Psoas muscle (tissue), 8 donors: ENCODE results near the gene RABGAP1L. TPM values are rescaled to one million over a fixed set of nuclear protein-coding genes. Genes with fewer than 3 reads are reported as not detected.
"Not testable (repeated sequence)": the region's sequence is repeated elsewhere in the genome, so short reads cannot be mapped to it uniquely, and the experiment has no call there.

Source experiments
- ATAC-seq, 4 donors: fragments of 200-7000 bp; cut with Tn5 transposase; one replicate each; pipeline ENCODE4 v1.9.1; 2020; ENCODE audit warnings: moderate library complexity in 3 of 4, mild to moderate bottlenecking in 2 of 4
- DNase-seq, 2 donors: peaks; one replicate each; pipeline ENCODE4 v3.0.0-alpha.2; 2020
- H3K27ac ChIP-seq: fragments of 200-600 bp; one replicate; pipeline ENCODE4 v1.8.0; 2022
- H3K27me3 ChIP-seq, 3 donors: fragments of 200-600 bp in 1 of 3; one replicate each; pipeline versions ENCODE4 v1.6.1 to v1.8.0; 2013 to 2022; ENCODE audit warnings: low read length in 2 of 3, mild to moderate bottlenecking in 2 of 3, moderate library complexity in 1 of 3; ENCODE audit not compliant: insufficient read depth in 3 of 3
- H3K36me3 ChIP-seq, 2 donors: fragments of 200-600 bp in 1 of 2; one replicate each; pipeline versions ENCODE4 v1.6.1 to v1.8.0; 2013 to 2022; ENCODE audit warnings: low read depth in 1 of 2, mild to moderate bottlenecking in 1 of 2, moderate library complexity in 1 of 2; ENCODE audit not compliant: insufficient read depth in 1 of 2
- H3K4me1 ChIP-seq: fragments of 200-600 bp; one replicate; pipeline ENCODE4 v1.8.0; 2022
- H3K4me3 ChIP-seq: fragments of 200-600 bp; one replicate; pipeline ENCODE4 v1.8.0; 2022; ENCODE audit warnings: mild to moderate bottlenecking
- H3K9me3 ChIP-seq: fragments of 200-600 bp; one replicate; pipeline ENCODE4 v1.8.0; 2022
- WGBS, 3 donors: extraction: QIAGEN DNeasy Blood & Tissue Kit; methylation state at CpG; one replicate each; pipeline versions ENCODE4 v1.1.6 to v1.1.7; 2013; 5-methylcytosine and 5-hydroxymethylcytosine counted together
- intact Hi-C, 2 donors: fragments of 100-400 bp; cut with DNase I; formaldehyde crosslinking; loops; one replicate each; pipeline versions ENCODE4 v1.11.0 to v1.14.2; 2022
- polyA plus RNA-seq, 3 donors: library from polyadenylated mRNA; stranded (reverse); fragments of 200-250 nt; gene quantifications; one replicate each; pipeline ENCODE4 v1.2.3, GENCODE V29; 2013
- total RNA-seq, 4 donors: library from RNA; stranded (reverse); fragmentation: NEBNext Ultra II Directional in 2 of 4; extraction: Animal tissue kit (Norgen Biotek cat#: 25700) in 2 of 4; gene quantifications; one replicate each; pipeline versions ENCODE4 v1.2.1 to v1.2.4, GENCODE V29; 2021 to 2023
- TF ChIP-seq, protein P1 (sequence below): fragments of 200-600 bp; IDR thresholded peaks from one replicate; pipeline ENCODE4 v1.8.0; 2022; ENCODE audit warnings: antibody characterized with exemption
- donor health status: healthy with polysubstance abuse.
- donor health status: DM: no; HTN: no; CAD: no; lungs with moderate emphysema.
- donor health status: Bipolar disorder and iron deficiency.
- donor health status: healthy.
- donor health status: DM: yes; HTN: yes; CAD: no.
- donor health status: DM: no; HTN: no; CAD: no.
- donor health status: DM: no; HTN: no; CAD: no.
- donor health status: DM: yes; HTN: yes; CAD: no.

The RABGAP1L gene
- total and polyA plus RNA-seq, 7 donors: 2.9 to 14.4 (median 8.7) TPM

DNA sequence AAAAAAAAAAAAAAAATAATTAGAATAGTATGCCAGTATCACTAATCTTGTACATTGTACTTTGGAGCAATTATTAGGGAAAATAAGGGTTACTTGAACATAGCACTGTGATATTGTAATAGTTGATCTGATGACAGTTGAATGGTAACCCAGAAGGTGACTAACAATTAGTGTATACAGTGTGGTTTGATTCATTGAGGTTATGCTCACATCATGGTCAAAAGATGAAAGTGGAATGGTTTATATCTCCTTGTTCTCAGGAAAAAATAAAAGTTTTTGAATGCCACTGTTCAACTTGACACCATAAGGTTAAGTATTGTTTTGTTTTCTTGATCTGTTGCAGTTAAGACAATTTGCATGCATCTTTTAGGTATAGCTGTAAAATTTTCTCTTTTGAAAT is 375.5 kb downstream of the RABGAP1L start:
- H3K9me3 ChIP-seq: peaks cover 14% of the 10 kb centered on the region
- intact Hi-C loops: no loop called here
- no peak overlapping the region for H3K27ac ChIP-seq
- no peaks in the 10 kb centered on the region for H3K36me3 ChIP-seq
- ATAC-seq: no peak
- TF ChIP-seq, protein P1, sequence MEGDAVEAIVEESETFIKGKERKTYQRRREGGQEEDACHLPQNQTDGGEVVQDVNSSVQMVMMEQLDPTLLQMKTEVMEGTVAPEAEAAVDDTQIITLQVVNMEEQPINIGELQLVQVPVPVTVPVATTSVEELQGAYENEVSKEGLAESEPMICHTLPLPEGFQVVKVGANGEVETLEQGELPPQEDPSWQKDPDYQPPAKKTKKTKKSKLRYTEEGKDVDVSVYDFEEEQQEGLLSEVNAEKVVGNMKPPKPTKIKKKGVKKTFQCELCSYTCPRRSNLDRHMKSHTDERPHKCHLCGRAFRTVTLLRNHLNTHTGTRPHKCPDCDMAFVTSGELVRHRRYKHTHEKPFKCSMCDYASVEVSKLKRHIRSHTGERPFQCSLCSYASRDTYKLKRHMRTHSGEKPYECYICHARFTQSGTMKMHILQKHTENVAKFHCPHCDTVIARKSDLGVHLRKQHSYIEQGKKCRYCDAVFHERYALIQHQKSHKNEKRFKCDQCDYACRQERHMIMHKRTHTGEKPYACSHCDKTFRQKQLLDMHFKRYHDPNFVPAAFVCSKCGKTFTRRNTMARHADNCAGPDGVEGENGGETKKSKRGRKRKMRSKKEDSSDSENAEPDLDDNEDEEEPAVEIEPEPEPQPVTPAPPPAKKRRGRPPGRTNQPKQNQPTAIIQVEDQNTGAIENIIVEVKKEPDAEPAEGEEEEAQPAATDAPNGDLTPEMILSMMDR: no peak
- DNase-seq: no peak
- no peaks in the 10 kb centered on the region for H3K27me3 ChIP-seq
- no peak overlapping the region for H3K4me3 ChIP-seq
- no peaks in the 10 kb centered on the region for H3K4me1 ChIP-seq

DNA sequence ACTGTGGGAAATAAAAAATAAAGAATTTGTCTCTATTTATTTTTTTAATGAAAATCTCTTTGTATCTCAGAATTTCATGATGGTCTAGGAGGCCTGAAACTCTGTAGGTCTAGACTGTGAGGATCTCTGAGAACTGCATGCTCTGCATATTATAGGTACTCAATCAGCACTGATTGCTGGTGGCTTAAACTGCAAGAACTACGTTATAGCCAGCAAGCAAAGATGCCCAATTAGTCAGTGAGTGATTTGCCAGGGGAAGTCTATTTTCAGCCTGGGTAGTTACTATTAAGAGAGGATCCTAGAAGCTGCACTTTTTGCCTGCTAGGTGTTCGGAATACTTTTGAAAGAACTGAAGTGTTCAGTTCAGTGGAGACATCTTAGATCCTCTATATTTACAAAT is 375.9 kb downstream of the RABGAP1L start:
- Histone ChIP-seq H3K4me1 (no peaks in the 10 kb centered on the region), H3K9me3 (peaks cover 16% of the 10 kb centered on the region), H3K27ac (no peak overlapping the region), H3K27me3 (no peaks in the 10 kb centered on the region), H3K4me3 (no peak overlapping the region), H3K36me3 (no peaks in the 10 kb centered on the region)
- intact Hi-C loops: no loop called here
- 51 to 56% (median 56%) methylated on average over 2 of the region's 2 CpGs for WGBS, 3 donors
- DNase-seq (no peak), ATAC-seq (no peak)
- TF ChIP-seq, protein P1: no peak

DNA sequence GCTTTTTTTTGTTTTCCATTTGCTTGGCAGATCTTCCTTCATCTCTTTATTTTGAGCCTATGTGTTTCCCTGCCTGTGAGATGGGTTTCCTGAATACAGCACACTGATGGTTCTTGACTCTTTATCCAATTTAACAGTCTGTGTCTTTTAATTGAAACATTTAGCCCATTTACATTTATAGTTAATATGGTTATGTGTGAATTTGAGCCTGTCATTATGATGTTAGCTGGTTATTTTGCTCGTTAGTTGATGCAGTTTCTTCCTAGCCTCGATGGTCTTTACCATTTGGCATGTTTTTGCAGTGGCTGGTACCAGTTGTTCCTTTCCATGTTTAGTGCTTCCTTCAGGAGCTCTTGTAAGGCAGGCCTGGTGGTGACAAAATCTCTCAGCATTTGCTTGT is 384.1 kb downstream of the RABGAP1L start:
- H3K27ac ChIP-seq, intact Hi-C loops, DNase-seq, H3K9me3 ChIP-seq, H3K27me3 ChIP-seq, H3K36me3 ChIP-seq, H3K4me3 ChIP-seq, ATAC-seq, H3K4me1 ChIP-seq: not testable (repeated sequence)
- 86 to 89% (median 87%) methylated on average over 2 of the region's 2 CpGs for WGBS, 3 donors

DNA sequence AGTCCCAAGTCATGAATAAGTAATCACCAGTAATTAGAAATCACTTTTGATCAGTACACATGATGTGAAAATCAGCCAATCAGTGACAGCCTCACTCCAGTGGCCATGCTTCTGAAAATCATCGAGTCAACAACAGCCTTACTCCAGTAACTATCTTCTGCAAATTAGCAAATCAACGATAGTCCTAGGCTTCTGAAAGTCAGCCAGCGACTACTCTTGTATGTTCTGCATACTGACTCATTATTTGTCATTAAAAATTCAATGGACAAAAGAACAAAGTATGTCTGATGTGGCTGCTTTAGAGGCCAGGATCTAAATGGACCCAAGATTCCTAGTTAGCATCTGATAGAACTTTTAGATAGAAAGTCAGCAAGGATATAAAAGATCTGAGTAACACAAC is 391.0 kb downstream of the RABGAP1L start:
- TF ChIP-seq, protein P1: no peak
- no peak for ATAC-seq
- Histone ChIP-seq H3K9me3 (peaks cover 4% of the 10 kb centered on the region), H3K27ac (no peak overlapping the region), H3K27me3 (no peaks in the 10 kb centered on the region), H3K4me3 (no peak overlapping the region), H3K4me1 (no peaks in the 10 kb centered on the region), H3K36me3 (no peaks in the 10 kb centered on the region)
- 95% methylated on average over 3 of the region's 3 CpGs for WGBS, 3 donors
- no peak for DNase-seq
- intact Hi-C loops: no loop called here

DNA sequence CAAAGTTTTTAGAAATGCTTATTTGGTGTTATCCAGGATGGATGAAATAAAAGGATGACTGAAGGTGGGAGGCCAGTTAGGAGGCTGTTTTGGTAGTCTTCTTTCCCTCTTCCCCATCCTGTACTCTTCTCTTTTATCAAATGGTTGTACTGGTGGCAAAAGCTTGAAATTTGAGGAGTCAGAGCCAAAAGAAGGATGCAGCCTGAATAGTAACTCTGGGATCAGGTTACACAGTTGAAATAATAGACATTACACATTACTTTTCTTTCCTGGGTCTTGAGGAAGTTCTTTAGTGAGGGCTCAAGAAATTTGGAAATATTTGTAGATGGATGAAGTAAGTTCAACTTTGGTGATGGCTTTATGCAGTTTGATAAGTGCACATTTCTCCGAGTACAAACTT is 397.1 kb downstream of the RABGAP1L start:
- TF ChIP-seq, protein P1: no peak
- DNase-seq: no peak
- WGBS, 3 donors: 45 to 97% (median 95%) methylated on average over 1 of the region's 1 CpG
- no peak for ATAC-seq
- H3K27ac ChIP-seq: no peak overlapping the region
- intact Hi-C loops: no loop called here
- H3K4me3 ChIP-seq: no peak overlapping the region
- H3K27me3 ChIP-seq: no peaks in the 10 kb centered on the region
- no peaks in the 10 kb centered on the region for H3K4me1 ChIP-seq
- H3K9me3 ChIP-seq: peaks cover 7% of the 10 kb centered on the region
- no peaks in the 10 kb centered on the region for H3K36me3 ChIP-seq
